GM21619 (cell line): Measurements from ENCODE around the gene DHX34.
"Not testable (repeated sequence)": the region's sequence is repeated elsewhere in the genome, so short reads cannot be mapped to it uniquely, and the experiment has no call there.

Experiments used
- ATAC-seq: cut with Tn5 transposase; IDR thresholded peaks from one replicate; pipeline ENCODE4 v1.9.1; 2021; ENCODE audit not compliant: unreplicated experiment

Gene DHX34

GRCh38 chr19:47386582-47386981 is 37.5 kb downstream of the DHX34 start:
- ATAC-seq = not testable (repeated sequence)

DNA sequence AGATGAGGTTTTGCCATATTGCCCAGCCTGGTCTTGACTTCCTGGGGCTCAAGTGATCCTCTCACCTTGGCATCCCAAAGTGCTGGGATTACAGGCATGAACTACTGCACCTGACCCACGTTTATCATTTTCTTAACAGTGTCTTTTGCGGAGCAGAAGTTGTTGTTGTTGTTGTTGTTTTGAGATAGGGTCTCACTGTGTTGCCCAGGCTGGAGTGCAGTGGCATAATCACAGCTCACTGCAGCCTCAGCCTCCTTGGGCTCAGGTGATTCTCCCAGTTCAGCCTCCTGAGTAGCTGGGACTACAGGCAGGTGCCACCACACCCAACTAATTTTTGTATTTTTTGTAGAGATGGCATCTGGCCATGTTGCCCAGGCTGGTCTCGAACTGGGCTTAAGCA is 38.5 kb downstream of the DHX34 start:
- not testable (repeated sequence) for ATAC-seq

DNA sequence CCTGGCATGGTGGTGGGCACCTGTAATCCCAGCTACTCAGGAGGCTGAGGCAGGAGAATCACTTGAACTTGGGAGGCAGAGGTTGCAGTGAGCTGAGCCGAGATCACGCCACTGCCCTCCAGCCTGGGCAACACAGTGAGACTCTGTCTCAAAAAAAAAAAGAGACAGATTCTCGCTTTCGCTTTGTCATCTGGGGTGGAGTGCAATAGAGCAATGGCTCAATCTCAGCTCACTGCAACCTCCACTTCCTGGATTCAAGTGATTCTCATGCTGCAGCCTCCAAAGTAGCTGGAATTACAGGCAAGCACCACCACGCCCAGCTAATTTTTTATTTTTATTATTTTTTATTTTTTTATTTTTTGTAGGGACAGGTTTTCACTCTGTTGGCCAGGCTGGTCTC is 39.6 kb downstream of the DHX34 start:
- ATAC-seq = not testable (repeated sequence)

- no peak for ATAC-seq
These were observed 40.0 kb downstream of the DHX34 start for GRCh38 chr19:47389150-47389556.

GRCh38 chr19:47390533-47391488 is 41.7 kb downstream of the DHX34 start:
- no peak for ATAC-seq

GRCh38 chr19:47391510-47392223 is 42.6 kb downstream of the DHX34 start:
- ATAC-seq = no peak

DNA sequence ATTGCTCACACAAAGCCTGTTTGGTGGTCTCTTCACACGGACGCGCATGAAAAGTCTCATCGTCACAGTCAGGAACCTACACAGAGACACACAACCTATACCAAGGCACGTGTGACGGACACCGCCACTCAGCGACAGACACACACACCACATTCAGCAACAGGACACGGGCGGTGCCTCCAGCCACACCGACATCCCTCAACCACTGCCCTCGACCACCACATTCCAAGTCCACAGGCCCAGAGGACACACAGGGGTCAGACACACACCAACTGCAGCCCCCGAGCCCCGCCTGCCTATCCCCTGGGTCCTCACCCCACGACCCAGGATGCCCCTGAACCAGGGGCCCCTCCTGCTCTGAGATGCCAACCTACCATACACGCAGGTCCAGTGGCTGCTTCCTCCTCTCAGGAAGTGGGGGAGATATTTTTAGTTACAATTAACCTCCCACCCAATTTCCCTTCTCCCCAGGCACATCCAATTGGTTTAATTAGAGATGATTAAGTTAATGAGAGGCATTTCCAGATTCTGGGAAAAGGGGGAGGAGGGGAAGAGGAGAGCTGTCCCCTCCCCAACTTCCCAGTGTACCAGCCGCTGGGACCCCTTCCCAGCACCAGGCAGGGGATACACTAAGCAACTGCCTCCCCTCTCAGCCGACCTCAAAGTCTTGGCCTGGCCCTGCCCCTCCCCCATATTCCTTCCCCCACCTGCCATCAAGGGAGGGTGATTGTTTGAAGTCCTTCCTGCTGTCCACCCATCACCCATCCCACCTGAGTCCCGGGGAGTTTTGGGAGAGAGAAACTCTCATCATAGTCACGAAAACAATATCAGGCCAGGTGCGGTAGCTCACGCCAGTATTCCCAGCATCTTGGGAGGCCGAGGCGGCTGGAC is 49.8 kb downstream of the DHX34 start:
- ATAC-seq = no peak

DNA sequence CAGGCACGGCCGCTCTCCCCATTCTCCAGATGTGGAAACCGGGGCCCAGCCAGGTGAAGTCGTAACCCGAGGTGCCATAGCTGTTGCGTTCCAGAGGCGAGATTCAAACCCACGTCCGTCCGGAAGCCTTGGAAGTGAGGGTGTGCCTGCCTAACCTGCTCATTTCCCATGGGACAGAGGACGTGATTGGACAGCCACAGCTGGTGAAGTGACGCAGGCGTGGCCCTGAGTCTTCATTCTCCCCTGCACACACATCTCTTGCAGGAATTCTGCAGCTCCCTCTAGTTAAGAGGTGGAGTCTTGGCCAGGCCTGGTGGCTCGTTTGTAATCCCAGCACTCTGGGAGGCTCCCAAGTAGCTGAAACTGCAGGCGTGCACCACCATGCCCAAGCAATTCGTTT is 53.4 kb downstream of the DHX34 start:
- no peak for ATAC-seq

GRCh38 chr19:47404334-47405196 is 55.5 kb downstream of the DHX34 start:
- ATAC-seq = no peak

GRCh38 chr19:47405197-47405550 is 56.1 kb downstream of the DHX34 start:
- no peak for ATAC-seq

DNA sequence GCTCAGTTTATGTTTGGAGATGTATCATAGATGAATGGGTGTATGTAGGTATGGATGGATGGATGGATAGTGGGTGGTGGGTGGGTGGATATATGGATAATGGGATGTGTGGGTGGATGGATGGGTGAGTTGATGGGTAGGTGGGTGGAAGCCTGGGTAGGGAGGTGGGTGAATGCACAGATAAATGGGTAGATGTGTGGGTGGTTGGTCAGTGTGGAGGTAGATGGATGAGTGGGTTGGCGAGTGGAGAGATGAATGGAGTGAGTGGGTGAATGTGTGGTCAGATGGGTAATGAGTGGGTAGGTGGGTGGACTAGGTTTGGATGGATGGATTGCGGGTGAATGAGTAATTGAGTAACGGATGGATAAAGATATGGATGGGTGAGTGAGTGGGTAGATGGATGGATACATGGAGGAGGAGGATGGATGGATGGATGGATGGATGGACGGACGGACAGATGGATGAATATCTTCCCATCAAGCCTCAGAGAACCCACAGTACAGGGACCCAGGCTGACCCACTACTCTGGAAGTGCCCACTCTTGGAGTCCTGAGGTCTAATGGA is 56.8 kb downstream of the DHX34 start:
- ATAC-seq = no peak

DNA sequence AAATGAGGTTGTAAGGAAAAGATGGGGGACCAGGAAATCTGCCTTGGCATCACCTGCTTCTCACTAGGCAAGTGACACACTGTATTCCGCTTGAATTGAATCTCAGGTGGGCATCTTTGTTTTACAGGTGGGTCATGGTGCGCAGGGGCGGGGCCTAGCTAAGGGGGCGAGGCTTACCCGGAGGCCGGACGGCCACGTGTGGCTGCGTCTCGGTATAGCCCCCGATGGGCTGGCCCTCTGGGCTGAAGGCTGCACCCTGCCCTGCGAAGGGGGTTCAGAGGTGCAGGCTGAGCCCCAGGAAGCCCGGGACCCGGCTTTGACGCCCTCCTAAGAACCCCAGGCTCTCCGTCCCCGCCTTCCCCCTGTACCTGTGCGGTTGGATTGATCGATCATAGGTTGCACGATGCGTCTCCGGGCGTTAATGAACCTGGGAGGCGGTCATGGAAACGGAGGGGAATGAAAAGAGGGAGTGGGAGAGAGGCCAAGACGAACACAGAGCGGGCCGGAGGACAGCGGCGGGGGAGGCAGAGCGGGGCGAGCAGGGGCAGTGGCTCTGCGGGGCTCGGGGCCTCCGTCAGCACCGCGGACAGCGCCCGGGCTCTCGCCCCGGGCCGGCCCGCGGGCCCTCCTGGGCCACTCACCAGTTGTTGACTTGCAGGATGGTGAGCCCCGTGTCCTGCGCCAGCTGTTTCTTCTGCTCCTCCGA is 57.7 kb downstream of the DHX34 start:
- no peak for ATAC-seq

DNA sequence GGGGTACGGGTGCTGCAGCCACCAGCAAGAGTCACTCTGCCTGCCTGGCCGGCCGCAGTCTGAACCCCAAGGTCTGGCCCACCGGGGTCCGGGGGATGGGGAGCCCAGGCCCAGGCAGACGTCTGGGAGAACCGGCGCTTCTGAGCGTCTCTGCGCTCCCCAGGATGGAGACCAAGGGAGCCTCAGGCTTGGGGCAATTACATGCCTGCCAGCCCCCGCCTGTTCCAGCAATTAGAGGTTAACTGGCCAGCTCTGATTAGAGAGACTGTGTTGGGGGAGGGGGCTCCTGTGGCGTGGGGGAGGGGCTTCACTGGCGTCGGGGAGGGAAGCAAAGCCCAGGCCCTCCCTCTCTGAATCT is 58.3 kb downstream of the DHX34 start:
- no peak for ATAC-seq

DNA sequence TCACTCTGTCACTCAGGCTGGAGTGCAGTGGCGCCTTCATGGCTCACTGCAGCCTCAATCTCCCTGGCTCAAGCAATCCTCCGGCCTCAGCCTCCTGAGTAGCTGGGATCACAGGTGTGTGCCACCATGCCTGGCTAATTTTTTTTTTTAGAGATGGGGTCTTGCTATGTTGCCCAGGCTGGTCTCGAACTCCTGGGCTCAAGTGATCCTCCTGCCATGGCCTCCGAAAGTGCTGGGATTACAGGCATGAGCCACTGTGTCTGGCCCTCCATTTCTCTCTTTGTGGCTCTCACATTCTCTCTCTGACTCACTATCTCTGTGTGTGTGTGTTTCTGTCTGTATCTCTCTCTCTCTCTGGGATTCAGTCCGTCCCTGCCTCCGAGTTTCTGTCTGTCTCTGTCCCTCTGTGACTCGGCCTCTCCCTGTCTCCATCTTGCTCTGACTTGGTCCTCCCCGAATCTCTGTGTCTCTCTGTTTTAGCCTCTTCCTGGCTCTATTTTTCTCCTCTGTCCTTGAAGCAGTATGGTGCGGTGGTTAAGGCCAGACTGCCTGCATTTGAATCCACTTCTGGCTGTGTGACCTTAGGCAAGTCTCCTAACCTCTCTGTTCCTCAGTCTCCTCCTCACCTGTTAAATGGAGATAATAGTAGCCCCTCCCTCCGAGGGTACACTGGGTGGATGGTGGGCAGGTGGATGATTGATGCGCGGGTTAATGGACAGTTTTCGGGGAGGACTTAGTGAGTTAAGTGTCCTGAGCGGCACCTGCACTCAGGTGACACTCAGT is 59.2 kb downstream of the DHX34 start:
- no peak for ATAC-seq

DNA sequence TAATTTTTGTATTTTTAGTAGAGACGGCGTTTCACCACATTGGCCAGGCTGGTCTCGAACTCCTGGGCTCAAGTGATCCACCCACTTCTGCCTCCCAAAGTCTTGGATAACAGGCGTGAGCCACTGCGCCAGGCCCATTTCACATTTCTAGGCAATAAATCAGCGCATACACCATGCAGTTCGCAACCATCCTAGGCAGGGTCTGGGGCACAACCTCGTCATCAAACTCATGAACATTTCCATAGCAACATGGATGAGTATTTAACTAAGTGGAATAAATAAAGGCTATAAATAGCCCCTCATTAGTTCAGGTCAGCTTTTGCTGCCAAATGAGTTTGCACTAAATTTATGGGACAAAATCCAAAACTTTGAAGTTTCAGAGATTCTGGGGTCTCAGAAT is 62.0 kb downstream of the DHX34 start:
- ATAC-seq = no peak

GRCh38 chr19:47411696-47412095 is 62.6 kb downstream of the DHX34 start:
- ATAC-seq = not testable (repeated sequence)

DNA sequence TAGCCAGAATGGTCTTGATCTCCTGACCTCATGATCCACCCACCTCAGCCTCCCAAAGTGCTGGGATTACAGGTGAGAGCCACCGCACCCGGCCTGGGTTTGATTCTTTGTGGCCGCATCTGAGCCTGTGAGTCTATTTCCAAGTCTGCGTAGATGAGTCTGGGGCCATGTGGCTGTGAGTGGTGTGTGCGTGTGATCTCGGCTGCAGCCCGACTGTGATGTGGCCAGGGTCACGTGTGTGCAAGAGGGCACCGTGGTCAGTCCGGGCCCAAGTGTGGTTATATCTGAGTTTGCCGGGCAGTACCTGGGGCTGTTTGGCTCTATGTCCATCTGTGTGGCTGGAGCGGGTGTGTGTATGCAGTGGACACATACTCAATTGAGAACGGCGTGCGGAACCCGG is 64.8 kb downstream of the DHX34 start:
- ATAC-seq = no peak

GRCh38 chr19:47414469-47414868 is 65.4 kb downstream of the DHX34 start:
- ATAC-seq = no peak
